OCI-LY1 (cell line): ENCODE results near the gene OLFM1.

Source experiments
- EZH2 ChIP-seq: fragments of 200-600 bp; sonication (generic), shearing (Covaris generic); IDR thresholded peaks from 2 replicates; pipeline ENCODE4 v1.8.0; 2017; ENCODE audit warnings: borderline replicate concordance, mixed run types, mild to moderate bottlenecking, antibody characterized with exemption, low read length, moderate library complexity, mixed read lengths
- TF ChIP-seq, protein P1 (sequence below): fragments of 200-600 bp; sonication (generic), shearing (Covaris generic); IDR thresholded peaks from 2 replicates; pipeline ENCODE4 v1.5.1; 2017; ENCODE audit warnings: mild to moderate bottlenecking, antibody characterized with exemption, low read length, moderate library complexity, mixed read lengths

DNA sequence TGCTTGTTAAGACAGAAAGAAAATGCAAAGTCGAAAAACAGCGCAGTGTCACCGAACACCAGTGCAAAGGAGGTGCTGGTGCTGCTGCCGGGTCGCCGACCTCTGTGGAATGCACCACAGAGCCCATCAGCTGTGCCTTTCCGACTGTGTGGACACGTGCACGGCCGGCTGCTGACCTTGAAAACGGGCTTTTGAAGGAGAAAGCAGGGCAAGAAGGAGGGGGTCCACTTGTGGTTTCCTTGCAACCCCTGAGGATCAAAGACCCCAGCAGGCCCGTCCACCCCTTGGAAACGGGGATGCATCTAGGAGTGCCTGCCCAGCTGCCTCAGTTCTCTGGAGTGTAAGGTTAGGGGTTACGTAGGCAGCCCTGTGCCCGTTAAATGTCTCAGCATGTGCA lies 6.2 kb upstream of the OLFM1 start:
- TF ChIP-seq, protein P1, sequence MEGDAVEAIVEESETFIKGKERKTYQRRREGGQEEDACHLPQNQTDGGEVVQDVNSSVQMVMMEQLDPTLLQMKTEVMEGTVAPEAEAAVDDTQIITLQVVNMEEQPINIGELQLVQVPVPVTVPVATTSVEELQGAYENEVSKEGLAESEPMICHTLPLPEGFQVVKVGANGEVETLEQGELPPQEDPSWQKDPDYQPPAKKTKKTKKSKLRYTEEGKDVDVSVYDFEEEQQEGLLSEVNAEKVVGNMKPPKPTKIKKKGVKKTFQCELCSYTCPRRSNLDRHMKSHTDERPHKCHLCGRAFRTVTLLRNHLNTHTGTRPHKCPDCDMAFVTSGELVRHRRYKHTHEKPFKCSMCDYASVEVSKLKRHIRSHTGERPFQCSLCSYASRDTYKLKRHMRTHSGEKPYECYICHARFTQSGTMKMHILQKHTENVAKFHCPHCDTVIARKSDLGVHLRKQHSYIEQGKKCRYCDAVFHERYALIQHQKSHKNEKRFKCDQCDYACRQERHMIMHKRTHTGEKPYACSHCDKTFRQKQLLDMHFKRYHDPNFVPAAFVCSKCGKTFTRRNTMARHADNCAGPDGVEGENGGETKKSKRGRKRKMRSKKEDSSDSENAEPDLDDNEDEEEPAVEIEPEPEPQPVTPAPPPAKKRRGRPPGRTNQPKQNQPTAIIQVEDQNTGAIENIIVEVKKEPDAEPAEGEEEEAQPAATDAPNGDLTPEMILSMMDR, result no peak
- no peak for TF ChIP-seq EZH2
